K562 (cell line): Measurements from ENCODE around the gene TAF1B. TPM values are rescaled to one million over a fixed set of nuclear protein-coding genes. Genes with fewer than 3 reads are reported as not detected.
A peak's percentile ranks its signal among the peaks of the same experiment; 100 is the strongest.

ENCODE experiments used
- ESRRB ChIP-seq: fragments of 250-450 bp; sonication (Bioruptor Pico); IDR thresholded peaks from 2 replicates; pipeline ENCODE4 v1.5.0; 2020; ENCODE audit warnings: mild to moderate bottlenecking, moderate library complexity, borderline replicate concordance
- HNRNPUL1 ChIP-seq: fragments of 200-400 bp; formaldehyde crosslinking; IDR thresholded peaks from 2 replicates; pipeline ENCODE4 v1.6.1; 2017; ENCODE audit warnings: low read length
- ILF3 ChIP-seq: fragments of 450-650 bp; IDR thresholded peaks from 2 replicates; pipeline ENCODE4 v1.6.1; 2018; ENCODE audit warnings: antibody characterized with exemption, mild to moderate bottlenecking, moderate library complexity, borderline replicate concordance
- PHB ChIP-seq: fragments of 250-450 bp; sonication (Bioruptor Pico); IDR thresholded peaks from 2 replicates; pipeline ENCODE4 v1.5.0; 2021
- PHF21A ChIP-seq: fragments of 450-650 bp; IDR thresholded peaks from 2 replicates; pipeline ENCODE4 v1.6.1; 2017; ENCODE audit warnings: low read depth, borderline replicate concordance
- RCOR1 ChIP-seq, 2 experiments: IDR thresholded peaks; 2 replicates each; pipeline ENCODE4 v1.6.1; 2012; ENCODE audit warnings: low read depth in 2 of 2, low read length in 2 of 2, borderline replicate concordance in 1 of 2, improper control_type of control experiment in 1 of 2
- SMC3 ChIP-seq: conservative IDR thresholded peaks from 2 replicates; pipeline ENCODE4 v1.6.1; 2011; ENCODE audit warnings: low read depth, low read length, improper control_type of control experiment; ENCODE audit not compliant: insufficient read depth
- ZNF57 ChIP-seq: fragments of 450-650 bp; formaldehyde crosslinking; IDR thresholded peaks from 2 replicates; pipeline ENCODE4 v1.4.0; 2020; ENCODE audit warnings: mild to moderate bottlenecking, moderate library complexity
- ZNF583 ChIP-seq: fragments of 250-450 bp; sonication (Bioruptor Pico); IDR thresholded peaks from 2 replicates; pipeline ENCODE4 v1.4.0; 2020
- ZNF699 ChIP-seq: fragments of 250-450 bp; sonication (Bioruptor Pico); IDR thresholded peaks from 2 replicates; pipeline ENCODE4 v1.8.0; 2021; ENCODE audit warnings: mild to moderate bottlenecking, moderate library complexity; ENCODE audit not compliant: insufficient replicate concordance
- ZNF830 ChIP-seq: fragments of 250-450 bp; sonication (Bioruptor Pico); IDR thresholded peaks from 2 replicates; pipeline ENCODE4 v1.5.0; 2021; ENCODE audit warnings: mild to moderate bottlenecking
- polyA plus RNA-seq, 8 experiments: library from polyadenylated mRNA; depleted of rRNA in 4 of 8; stranded (reverse) in 5 of 8; unstranded in 3 of 8; fragments of >200 nt; fragmentation: Nextera tagmentation in 2 of 8; fragmentation: Illumina TruSeq in 1 of 8; extraction: Ambion mirVana in 2 of 8; extraction: Trizol in 1 of 8; gene quantifications; 2 replicates each; pipeline versions ENCODE4 v1.2.1 to v1.2.3, GENCODE V29; 2011 to 2014; ENCODE audit warnings: inconsistent platforms in 1 of 8, missing spikeins in 1 of 8
- total RNA-seq, 7 experiments: library from RNA; depleted of rRNA in 6 of 7; stranded (reverse); fragments of >200 nt in 6 of 7; fragmentation: Illumina TruSeq in 2 of 7; extraction: Trizol in 2 of 7; gene quantifications; 2 replicates each; pipeline versions ENCODE4 v1.2.1 to v1.2.3, GENCODE V29; 2011 to 2021; ENCODE audit warnings: low replicate concordance in 1 of 7
- TF ChIP-seq, protein P1 (sequence below), 2 experiments: fragments of 450-650 bp; formaldehyde crosslinking in 1 of 2; IDR thresholded peaks; 2 replicates each; pipeline versions ENCODE4 v1.4.0 to v1.6.1; 2014 to 2020; ENCODE audit warnings: mild to moderate bottlenecking in 2 of 2, borderline replicate concordance in 1 of 2, low read depth in 1 of 2
- TF ChIP-seq, protein P2 (sequence below): sonication (generic); formaldehyde crosslinking; IDR thresholded peaks from 2 replicates; pipeline ENCODE4 v1.9.0; 2022; ENCODE audit warnings: mild to moderate bottlenecking, missing genetic modification reagents
- TF ChIP-seq, protein P3 (sequence below): sonication (generic); formaldehyde crosslinking; IDR thresholded peaks from 2 replicates; pipeline ENCODE4 v1.8.0; 2022; ENCODE audit warnings: mild to moderate bottlenecking, missing genetic modification reagents

Gene TAF1B
- total and polyA plus RNA-seq, 9 of the 15 experiments (the other 6 are each of a cell fraction or from before 2014, with no cell fraction given) = 8.8 to 25.1 (median 17.3) TPM

DNA sequence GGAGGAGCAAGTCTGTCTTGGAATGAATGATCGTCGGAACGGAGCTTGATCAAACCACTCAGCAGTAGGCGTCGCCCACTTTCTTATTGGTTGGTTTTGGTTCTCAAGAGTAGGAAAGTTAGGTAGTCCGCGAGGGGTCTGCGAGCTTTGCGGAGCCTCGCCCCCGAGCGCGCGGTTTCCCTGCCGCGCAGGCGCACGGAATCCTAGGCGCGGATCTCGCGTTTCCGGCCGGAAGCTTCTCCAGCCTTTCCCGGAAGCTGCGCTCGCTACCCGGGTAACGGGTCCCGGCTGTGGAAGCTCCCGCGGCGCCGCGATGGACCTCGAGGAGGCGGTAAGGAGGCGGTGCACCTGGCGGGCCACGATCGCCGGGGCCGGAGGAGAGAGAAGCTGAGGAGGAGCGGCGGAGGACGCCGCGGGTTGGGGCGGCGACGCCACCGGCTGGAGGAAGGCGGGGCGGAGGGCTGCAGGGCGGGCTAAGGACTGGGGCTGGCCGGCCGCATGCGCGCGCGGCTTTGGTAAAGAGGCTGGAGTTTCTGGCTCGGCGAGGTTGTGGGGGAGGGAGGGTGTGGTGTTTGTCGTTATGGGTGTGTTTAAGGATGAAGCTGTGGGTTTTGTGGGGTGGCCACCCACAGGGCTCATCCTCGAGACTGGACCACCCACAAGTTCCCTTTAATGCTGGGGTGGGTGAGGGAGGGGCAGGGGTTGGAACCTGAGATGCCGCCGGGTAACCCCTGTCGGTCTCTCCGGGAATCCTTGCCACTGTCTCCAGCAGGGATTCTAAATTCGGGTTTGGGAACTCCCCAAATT, at the start of gene TAF1B (continued):
- TF ChIP-seq, protein P1, sequence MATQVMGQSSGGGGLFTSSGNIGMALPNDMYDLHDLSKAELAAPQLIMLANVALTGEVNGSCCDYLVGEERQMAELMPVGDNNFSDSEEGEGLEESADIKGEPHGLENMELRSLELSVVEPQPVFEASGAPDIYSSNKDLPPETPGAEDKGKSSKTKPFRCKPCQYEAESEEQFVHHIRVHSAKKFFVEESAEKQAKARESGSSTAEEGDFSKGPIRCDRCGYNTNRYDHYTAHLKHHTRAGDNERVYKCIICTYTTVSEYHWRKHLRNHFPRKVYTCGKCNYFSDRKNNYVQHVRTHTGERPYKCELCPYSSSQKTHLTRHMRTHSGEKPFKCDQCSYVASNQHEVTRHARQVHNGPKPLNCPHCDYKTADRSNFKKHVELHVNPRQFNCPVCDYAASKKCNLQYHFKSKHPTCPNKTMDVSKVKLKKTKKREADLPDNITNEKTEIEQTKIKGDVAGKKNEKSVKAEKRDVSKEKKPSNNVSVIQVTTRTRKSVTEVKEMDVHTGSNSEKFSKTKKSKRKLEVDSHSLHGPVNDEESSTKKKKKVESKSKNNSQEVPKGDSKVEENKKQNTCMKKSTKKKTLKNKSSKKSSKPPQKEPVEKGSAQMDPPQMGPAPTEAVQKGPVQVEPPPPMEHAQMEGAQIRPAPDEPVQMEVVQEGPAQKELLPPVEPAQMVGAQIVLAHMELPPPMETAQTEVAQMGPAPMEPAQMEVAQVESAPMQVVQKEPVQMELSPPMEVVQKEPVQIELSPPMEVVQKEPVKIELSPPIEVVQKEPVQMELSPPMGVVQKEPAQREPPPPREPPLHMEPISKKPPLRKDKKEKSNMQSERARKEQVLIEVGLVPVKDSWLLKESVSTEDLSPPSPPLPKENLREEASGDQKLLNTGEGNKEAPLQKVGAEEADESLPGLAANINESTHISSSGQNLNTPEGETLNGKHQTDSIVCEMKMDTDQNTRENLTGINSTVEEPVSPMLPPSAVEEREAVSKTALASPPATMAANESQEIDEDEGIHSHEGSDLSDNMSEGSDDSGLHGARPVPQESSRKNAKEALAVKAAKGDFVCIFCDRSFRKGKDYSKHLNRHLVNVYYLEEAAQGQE (IDR thresholded peaks at IDR 0.05; ENCODE audit: borderline replicate concordance) = peak; percentile 48
- TF ChIP-seq, protein P1 (CRISPR knock-in tag; IDR thresholded peaks at IDR 0.05; ENCODE audit: low read depth) = no peak
- TF ChIP-seq ZNF57 (CRISPR knock-in tag) (no peak), RCOR1 (IDR thresholded peaks at IDR 0.05; ENCODE audit: borderline replicate concordance in 1 of 2, low read depth in 2 of 2, low read length in 2 of 2) (peak in 1 of 2 experiments; percentile 81; a peak in 3 of 4 replicates), ILF3 (no peak), PHF21A (0 out of 2 replicates have a peak, but pooled peaks have one; percentile 11), SMC3 (0 out of 2 replicates have a peak, but pooled peaks have one; percentile 13), ZNF699 (CRISPR knock-in tag) (no peak), ZNF830 (CRISPR knock-in tag) (peak; percentile 69; the same call in 1 of the 2 replicates), ZNF583 (CRISPR knock-in tag) (no peak), HNRNPUL1 (no peak), ESRRB (CRISPR knock-in tag) (no peak), PHB (CRISPR knock-in tag) (no peak)
- TF ChIP-seq, protein P2, sequence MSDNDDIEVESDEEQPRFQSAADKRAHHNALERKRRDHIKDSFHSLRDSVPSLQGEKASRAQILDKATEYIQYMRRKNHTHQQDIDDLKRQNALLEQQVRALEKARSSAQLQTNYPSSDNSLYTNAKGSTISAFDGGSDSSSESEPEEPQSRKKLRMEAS (CRISPR knock-in tag) = peak; percentile 87
- TF ChIP-seq, protein P3, sequence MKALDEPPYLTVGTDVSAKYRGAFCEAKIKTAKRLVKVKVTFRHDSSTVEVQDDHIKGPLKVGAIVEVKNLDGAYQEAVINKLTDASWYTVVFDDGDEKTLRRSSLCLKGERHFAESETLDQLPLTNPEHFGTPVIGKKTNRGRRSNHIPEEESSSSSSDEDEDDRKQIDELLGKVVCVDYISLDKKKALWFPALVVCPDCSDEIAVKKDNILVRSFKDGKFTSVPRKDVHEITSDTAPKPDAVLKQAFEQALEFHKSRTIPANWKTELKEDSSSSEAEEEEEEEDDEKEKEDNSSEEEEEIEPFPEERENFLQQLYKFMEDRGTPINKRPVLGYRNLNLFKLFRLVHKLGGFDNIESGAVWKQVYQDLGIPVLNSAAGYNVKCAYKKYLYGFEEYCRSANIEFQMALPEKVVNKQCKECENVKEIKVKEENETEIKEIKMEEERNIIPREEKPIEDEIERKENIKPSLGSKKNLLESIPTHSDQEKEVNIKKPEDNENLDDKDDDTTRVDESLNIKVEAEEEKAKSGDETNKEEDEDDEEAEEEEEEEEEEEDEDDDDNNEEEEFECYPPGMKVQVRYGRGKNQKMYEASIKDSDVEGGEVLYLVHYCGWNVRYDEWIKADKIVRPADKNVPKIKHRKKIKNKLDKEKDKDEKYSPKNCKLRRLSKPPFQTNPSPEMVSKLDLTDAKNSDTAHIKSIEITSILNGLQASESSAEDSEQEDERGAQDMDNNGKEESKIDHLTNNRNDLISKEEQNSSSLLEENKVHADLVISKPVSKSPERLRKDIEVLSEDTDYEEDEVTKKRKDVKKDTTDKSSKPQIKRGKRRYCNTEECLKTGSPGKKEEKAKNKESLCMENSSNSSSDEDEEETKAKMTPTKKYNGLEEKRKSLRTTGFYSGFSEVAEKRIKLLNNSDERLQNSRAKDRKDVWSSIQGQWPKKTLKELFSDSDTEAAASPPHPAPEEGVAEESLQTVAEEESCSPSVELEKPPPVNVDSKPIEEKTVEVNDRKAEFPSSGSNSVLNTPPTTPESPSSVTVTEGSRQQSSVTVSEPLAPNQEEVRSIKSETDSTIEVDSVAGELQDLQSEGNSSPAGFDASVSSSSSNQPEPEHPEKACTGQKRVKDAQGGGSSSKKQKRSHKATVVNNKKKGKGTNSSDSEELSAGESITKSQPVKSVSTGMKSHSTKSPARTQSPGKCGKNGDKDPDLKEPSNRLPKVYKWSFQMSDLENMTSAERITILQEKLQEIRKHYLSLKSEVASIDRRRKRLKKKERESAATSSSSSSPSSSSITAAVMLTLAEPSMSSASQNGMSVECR (CRISPR knock-in tag) = peak; percentile 76
